ENCODE measurements around the gene TIGIT.

- no peak for TF ChIP-seq CTCF (IDR thresholded peaks at IDR 0.05; ENCODE audit: insufficient read depth, low read length)
- TF ChIP-seq GABPA (IDR thresholded peaks at IDR 0.05; ENCODE audit: low read depth) = no peak
- TF ChIP-seq SPI1 (IDR thresholded peaks at IDR 0.05; ENCODE audit: borderline replicate concordance, low read depth) = no peak
- TF ChIP-seq POLR2AphosphoS5 (IDR thresholded peaks at IDR 0.05; ENCODE audit: low read depth) = no peak
Measured at GRCh38 chr3:114331007-114331406, 37.2 kb downstream of the TIGIT start.

All from HL-60 (cell line).